Measurements from ENCODE around the gene NLK.
"Not testable (repeated sequence)": the region's sequence is repeated elsewhere in the genome, so short reads cannot be mapped to it uniquely, and the experiment has no call there.

Gene NLK

DNA sequence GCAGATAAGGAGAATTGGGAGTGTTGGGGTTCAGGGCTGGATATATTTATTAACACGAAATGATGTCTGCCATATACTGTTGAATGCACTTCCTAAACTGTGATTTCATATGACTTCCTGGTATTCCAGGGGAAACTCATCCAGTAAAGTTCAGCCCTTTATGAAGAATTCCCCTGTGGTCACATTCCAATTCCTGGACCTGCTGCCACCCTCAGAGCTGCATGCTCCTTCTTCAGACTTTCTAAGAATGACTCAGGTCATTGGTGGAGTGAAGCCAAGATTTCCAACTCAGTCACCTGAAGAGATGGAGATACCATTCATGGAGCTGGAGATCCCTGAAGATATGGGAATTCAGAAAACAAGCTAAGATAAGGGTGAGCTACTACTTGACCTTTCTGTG, 162.3 kb downstream of the NLK start:
- in situ Hi-C loops (cut with MboI; ENCODE audit: low pct_unique_long_range_greater_than_20kb, low sequenced_read_pairs, unreplicated experiment) = no loop called here
- TF ChIP-seq, protein P1, sequence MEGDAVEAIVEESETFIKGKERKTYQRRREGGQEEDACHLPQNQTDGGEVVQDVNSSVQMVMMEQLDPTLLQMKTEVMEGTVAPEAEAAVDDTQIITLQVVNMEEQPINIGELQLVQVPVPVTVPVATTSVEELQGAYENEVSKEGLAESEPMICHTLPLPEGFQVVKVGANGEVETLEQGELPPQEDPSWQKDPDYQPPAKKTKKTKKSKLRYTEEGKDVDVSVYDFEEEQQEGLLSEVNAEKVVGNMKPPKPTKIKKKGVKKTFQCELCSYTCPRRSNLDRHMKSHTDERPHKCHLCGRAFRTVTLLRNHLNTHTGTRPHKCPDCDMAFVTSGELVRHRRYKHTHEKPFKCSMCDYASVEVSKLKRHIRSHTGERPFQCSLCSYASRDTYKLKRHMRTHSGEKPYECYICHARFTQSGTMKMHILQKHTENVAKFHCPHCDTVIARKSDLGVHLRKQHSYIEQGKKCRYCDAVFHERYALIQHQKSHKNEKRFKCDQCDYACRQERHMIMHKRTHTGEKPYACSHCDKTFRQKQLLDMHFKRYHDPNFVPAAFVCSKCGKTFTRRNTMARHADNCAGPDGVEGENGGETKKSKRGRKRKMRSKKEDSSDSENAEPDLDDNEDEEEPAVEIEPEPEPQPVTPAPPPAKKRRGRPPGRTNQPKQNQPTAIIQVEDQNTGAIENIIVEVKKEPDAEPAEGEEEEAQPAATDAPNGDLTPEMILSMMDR (IDR thresholded peaks at IDR 0.05; ENCODE audit: extremely low read depth, insufficient read depth, missing control alignments) = no peak
- DNase-seq (ENCODE audit: low spot score) = no peak

DNA sequence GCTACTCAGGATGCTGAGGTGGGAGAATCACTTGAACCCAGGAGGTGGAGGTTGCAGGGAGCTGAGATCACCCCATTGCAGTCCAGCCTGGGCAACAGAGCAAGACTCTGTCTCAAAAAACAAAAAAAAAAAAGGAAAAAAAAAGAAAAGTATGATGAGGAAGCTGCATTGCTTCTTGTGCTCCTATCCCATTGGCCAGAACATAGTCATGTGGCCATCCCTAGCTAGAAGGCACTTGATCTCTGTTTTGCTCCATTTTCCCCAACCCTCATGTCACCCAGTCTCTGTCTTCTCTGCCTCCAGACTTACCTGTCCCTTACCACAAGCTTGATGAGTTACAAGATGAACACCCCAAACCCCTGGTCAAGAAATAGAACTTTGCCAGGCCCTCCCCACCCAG, 163.8 kb downstream of the NLK start:
- TF ChIP-seq, protein P1 (IDR thresholded peaks at IDR 0.05; ENCODE audit: extremely low read depth, insufficient read depth, missing control alignments) = no peak
- in situ Hi-C loops (cut with MboI; ENCODE audit: low pct_unique_long_range_greater_than_20kb, low sequenced_read_pairs, unreplicated experiment) = no loop called here
- no peak for DNase-seq (ENCODE audit: low spot score)

DNA sequence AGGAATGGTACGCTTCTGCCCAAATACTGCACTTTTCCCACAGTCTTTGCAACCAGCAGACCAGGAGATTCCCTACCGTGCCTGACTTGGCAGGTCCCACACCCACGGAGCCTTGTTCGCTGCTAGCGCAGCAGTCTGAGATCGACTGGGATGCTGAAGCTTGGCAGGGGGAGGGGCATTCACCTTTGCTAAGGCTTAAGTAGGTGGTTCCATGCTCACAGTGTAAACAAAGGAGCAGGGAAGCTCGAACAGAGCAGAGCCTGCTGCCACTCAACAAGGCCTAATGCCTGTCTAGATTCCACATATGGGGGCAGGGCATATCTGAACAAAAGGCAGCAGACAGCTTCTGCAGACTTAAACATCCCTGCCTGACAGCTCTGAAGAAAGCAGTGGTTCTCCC, 169.3 kb downstream of the NLK start:
- in situ Hi-C loops (cut with MboI; ENCODE audit: low pct_unique_long_range_greater_than_20kb, low sequenced_read_pairs, unreplicated experiment) = no loop called here
- DNase-seq (ENCODE audit: low spot score) = no peak
- TF ChIP-seq, protein P1 (IDR thresholded peaks at IDR 0.05; ENCODE audit: extremely low read depth, insufficient read depth, missing control alignments) = no peak

DNA sequence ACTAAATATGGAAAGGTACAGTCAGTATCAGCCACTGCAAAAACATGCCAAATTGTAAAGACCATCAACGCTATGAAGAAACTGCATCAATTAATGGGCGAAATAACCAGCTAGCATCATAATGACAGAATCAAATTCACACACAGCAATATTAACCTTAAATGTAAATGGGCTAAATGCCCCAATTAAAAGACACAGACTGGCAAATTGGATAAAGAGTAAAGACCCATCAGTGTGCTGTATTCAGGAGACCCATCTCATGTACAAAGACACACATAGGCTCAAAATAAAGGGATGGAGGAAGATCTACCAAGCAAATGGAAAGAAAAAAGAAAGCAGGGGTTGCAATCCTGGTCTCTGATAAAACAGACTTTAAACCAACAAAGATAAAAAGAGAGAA, 171.1 kb downstream of the NLK start:
- DNase-seq (ENCODE audit: low spot score); in situ Hi-C loops (cut with MboI; ENCODE audit: low pct_unique_long_range_greater_than_20kb, low sequenced_read_pairs, unreplicated experiment): not testable (repeated sequence)

DNA sequence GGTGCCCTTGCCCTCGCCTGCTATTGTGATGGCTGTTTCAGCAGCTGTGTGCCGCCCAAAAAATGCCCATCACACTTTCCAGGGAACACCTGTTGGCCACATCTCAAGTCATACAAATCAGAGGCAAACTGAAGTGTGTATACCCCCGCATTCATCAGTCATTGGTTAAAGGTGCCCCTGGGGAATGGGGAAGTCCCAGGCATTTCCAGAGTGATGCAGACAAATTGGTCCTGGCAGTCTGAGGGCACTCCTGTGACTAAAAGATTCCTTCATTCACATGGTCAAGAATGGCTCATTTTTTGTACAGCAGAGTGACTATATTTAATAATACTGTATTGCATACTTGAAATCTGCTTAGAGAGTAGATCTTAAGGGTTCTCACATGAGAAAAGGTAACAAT, 173.6 kb downstream of the NLK start:
- no peak for DNase-seq (ENCODE audit: low spot score)

DNA sequence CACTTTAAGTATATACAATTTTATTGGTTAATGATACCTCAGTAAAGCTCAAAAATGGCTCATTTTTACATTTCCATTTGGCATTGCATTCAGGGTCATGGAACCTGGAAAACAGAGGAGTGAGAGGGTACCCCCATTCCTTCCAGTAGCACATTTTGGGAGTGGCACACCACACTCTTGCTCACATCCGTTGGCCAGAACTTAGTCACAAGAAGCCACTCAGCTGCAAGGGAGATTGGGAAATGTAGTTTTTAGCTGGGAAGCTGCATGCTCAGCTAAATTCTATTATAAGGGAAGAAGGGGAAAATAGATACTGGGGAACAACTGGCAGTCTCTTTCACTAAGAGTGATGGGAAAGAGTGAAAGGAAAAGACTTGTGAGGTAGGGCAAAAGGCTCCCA, 174.1 kb downstream of the NLK start:
- in situ Hi-C loops (cut with MboI; ENCODE audit: low pct_unique_long_range_greater_than_20kb, low sequenced_read_pairs, unreplicated experiment) = no loop called here
- TF ChIP-seq, protein P1 (IDR thresholded peaks at IDR 0.05; ENCODE audit: extremely low read depth, insufficient read depth, missing control alignments) = no peak
- DNase-seq (ENCODE audit: low spot score) = no peak

More for the DNA sequence above, 173.6 kb downstream of the NLK start:
- in situ Hi-C loops (cut with MboI; ENCODE audit: low pct_unique_long_range_greater_than_20kb, low sequenced_read_pairs, unreplicated experiment) = no loop called here
- TF ChIP-seq, protein P1 (IDR thresholded peaks at IDR 0.05; ENCODE audit: extremely low read depth, insufficient read depth, missing control alignments) = no peak

DNA sequence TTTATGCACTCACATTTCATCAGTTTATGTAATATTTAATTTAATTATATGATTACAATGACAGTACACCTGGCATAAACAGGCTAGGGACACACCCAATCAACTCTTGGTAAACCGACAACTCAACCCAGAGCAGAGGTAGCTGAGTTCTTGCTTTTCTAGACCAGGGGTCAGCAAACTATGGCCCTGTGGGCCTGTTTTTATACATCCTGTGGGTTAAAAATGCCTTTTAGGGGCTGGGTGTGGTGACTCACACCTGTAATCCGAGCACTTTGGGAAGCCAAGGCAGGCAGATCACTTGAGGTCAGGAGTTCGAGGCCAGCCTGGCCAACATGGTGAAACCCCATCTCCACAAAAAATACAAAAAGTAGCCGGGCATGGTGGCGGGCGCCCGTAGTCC, 177.3 kb downstream of the NLK start:
- in situ Hi-C loops (cut with MboI; ENCODE audit: low pct_unique_long_range_greater_than_20kb, low sequenced_read_pairs, unreplicated experiment) = no loop called here
- no peak for DNase-seq (ENCODE audit: low spot score)
- TF ChIP-seq, protein P1 (IDR thresholded peaks at IDR 0.05; ENCODE audit: extremely low read depth, insufficient read depth, missing control alignments) = no peak
